ENCODE results near the gene CCDC187. TPM values are rescaled to one million over a fixed set of nuclear protein-coding genes. Genes with fewer than 3 reads are reported as not detected.

CCDC187 gene
- total and polyA plus RNA-seq, 2 of the 4 experiments (the other 2 are of a cell fraction): not detected

DNA sequence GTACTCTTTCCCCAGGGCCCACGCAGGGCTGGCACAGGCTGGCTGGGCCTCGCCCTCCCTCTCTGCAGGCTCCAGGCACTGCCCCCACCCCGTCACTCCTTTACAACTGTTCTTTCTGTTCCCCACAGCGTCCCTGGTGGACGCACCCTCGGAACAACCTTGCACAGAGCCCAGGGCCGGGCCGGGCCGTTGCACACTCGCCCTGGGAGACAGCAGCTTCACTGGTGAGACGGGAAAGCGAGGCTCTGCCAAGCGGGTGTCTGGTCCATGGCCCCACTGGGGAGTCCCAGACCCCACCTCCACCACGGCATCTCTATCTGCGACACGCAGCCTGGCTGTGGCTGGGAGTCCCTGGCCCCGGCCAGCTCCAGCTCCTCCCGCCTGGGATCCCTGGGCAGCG, 39.9 kb downstream of the CCDC187 start:
- Histone ChIP-seq H3K4me1 (ENCODE audit: control insufficient read depth, insufficient read depth, low read length) (peaks cover 3% of the 10 kb centered on the region; the same call in 1 of the 2 replicates), H3K9me1 (ENCODE audit: insufficient read depth, low read length) (no peaks in the 10 kb centered on the region), H3K23ac (ENCODE audit: low read depth, low read length) (no peak overlapping the region), H3K18ac (ENCODE audit: low read depth, low read length) (no peak overlapping the region), H3K36me3 (ENCODE audit: control insufficient read depth, insufficient read depth, low read length) (no peaks in the 10 kb centered on the region), H2AFZ (replicated peaks; ENCODE audit: low read length, poor library complexity) (no peak overlapping the region), H3K4me2 (ENCODE audit: low read depth, low read length) (no peak overlapping the region), H3K56ac (ENCODE audit: extremely low read depth, insufficient read depth, low read length) (no peak overlapping the region), H3K79me1 (ENCODE audit: low read depth in 1 of 2, low read length in 2 of 2) (no peaks in the 10 kb centered on the region), H3K9ac (ENCODE audit: low read depth, low read length) (no peak overlapping the region), H3K4me3 (ENCODE audit: insufficient read depth, low read depth, low read length) (no peak overlapping the region), H2BK20ac (ENCODE audit: low read depth, low read length) (no peak overlapping the region), H2AK9ac (replicated peaks; ENCODE audit: low read depth, low read length, poor library complexity) (no peak overlapping the region), H3K27ac (ENCODE audit: insufficient read depth, low read length) (no peak overlapping the region), H3K9me3 (ENCODE audit: control insufficient read depth, insufficient read depth, low read length) (no peaks in the 10 kb centered on the region), H3K14ac (replicated peaks; ENCODE audit: low read depth, low read length) (no peak overlapping the region), H2AK5ac (ENCODE audit: low read depth, low read length) (no peak overlapping the region), H3K4ac (ENCODE audit: low read depth, low read length) (no peak overlapping the region), H2BK5ac (ENCODE audit: low read depth, low read length, poor library complexity, severe bottlenecking) (no peak overlapping the region), H4K8ac (ENCODE audit: low read depth in 2 of 2, low read length in 2 of 2) (no peak overlapping the region), H4K5ac (ENCODE audit: low read depth, low read length) (no peak overlapping the region), H2BK15ac (ENCODE audit: low read depth, low read length) (no peak overlapping the region), H4K20me1 (ENCODE audit: insufficient read depth, low read length) (no peaks in the 10 kb centered on the region), H2BK120ac (ENCODE audit: low read depth, low read length) (no peak overlapping the region), H3K27me3 (ENCODE audit: control insufficient read depth, insufficient read depth, low read length) (peaks cover 33% of the 10 kb centered on the region), H4K91ac (ENCODE audit: insufficient read depth, low read depth, low read length) (no peak overlapping the region)
- intact Hi-C loops (cut with micrococcal nuclease) (no loop called here), dilution Hi-C loops (cut with HindIII; ENCODE audit: low sequenced_read_pairs, unreplicated experiment) (no loop called here), in situ Hi-C loops (cut with MboI; ENCODE audit: low sequenced_read_pairs) (no loop called here)
- DNase-seq: no peak
- ChIA-PET POLR2A (ENCODE audit: unreplicated experiment) (no interaction called here), CTCF (no interaction called here)
- WGBS, 2 experiments (ENCODE audit: extremely low coverage in 2 of 2, insufficient read length in 1 of 2): 74% methylated on average over 11 of the region's 19 CpGs; no CpG with 5 or more reads in 1 of the 2 experiments
- TF ChIP-seq RAD21 (IDR thresholded peaks at IDR 0.05; ENCODE audit: low read length): no peak
- no TSS peak for BruUV-seq (replicated peaks)
- no peak for ATAC-seq (ENCODE audit: low read depth)
